GM12878 (cell line): Measurements from ENCODE around the gene METAP1D. TPM values are rescaled to one million over a fixed set of nuclear protein-coding genes. Genes with fewer than 3 reads are reported as not detected.

Experiments used
- ATAC-seq: fragments of 200-7000 bp; cut with Tn5 transposase; 3 replicates; pipeline ENCODE4 v1.9.1; 2020; ENCODE audit warnings: mild to moderate bottlenecking, moderate library complexity
- BruUV-seq: library from RNA; stranded (reverse); fragments of 400-500 nt; replicated peaks from 2 replicates; lab custom pipeline; 2021; lab: Mats Ljungman, UMichigan
- CTCF ChIA-PET: fragments of 300-600 bp; sonication (Branson Sonifier 250); formaldehyde crosslinking; extraction: SDS; loops from one replicate; lab custom pipeline; 2021; ENCODE audit warnings: inconsistent platforms; lab: Yijun Ruan, JAX
- POLR2A ChIA-PET: fragments of 350-600 bp; formaldehyde crosslinking; extraction: SDS; loops from one replicate; lab custom pipeline; 2021; ENCODE audit warnings: inconsistent platforms; lab: Charles Lee
- RAD21 ChIA-PET: fragments of 300-600 bp; sonication (Branson Sonifier 250); formaldehyde crosslinking; loops from one replicate; lab custom pipeline; 2023; ENCODE audit warnings: antibody characterized with exemption; ENCODE audit not compliant: unreplicated experiment; lab: Charles Lee
- SMC1A ChIA-PET: fragments of 300-600 bp; sonication (Branson Sonifier 250); formaldehyde crosslinking; loops from one replicate; lab custom pipeline; 2023; ENCODE audit not compliant: unreplicated experiment, uncharacterized antibody; lab: Charles Lee
- DNase-seq: peaks from one replicate; pipeline ENCODE4 v3.0.0-alpha.2; 2011; ENCODE audit warnings: low read depth, low spot score
- FAIRE-seq: peaks from 3 replicates; lab custom pipeline; 2011; peaks lifted over from hg19 to GRCh38; lab: Jason Lieb, UNC
- H2AFZ ChIP-seq: 2 replicates; pipeline ENCODE4 v1.6.0; 2011; ENCODE audit warnings: low read depth, low read length, control low read depth; ENCODE audit not compliant: control insufficient read depth
- H3K27ac ChIP-seq: 2 replicates; pipeline ENCODE4 v1.5.1; 2011; ENCODE audit warnings: control low read depth; ENCODE audit not compliant: control insufficient read depth, insufficient read depth
- H3K27me3 ChIP-seq, 2 experiments: replicated peaks in 1 of 2; 2 replicates each; pipeline versions ENCODE4 v1.6.0 to v1.6.1; 2011; ENCODE audit warnings: low read length in 1 of 2; ENCODE audit not compliant: control insufficient read depth in 2 of 2, insufficient read depth in 2 of 2
- H3K36me3 ChIP-seq, 2 experiments: 2 replicates each; pipeline ENCODE4 v1.5.1; 2011; ENCODE audit warnings: low read length in 1 of 2; ENCODE audit not compliant: control insufficient read depth in 2 of 2, insufficient read depth in 2 of 2
- H3K4me1 ChIP-seq: 2 replicates; pipeline ENCODE4 v1.6.1; 2011; ENCODE audit warnings: mild to moderate bottlenecking, low read length, moderate library complexity, mixed read lengths; ENCODE audit not compliant: control insufficient read depth, insufficient read depth
- H3K4me2 ChIP-seq: 2 replicates; pipeline ENCODE4 v1.6.0; 2011; ENCODE audit warnings: control low read depth; ENCODE audit not compliant: control insufficient read depth, insufficient read depth
- H3K4me3 ChIP-seq: fragments of 200-600 bp; sonication (generic); 2 replicates; pipeline ENCODE4 v1.5.1; 2016
- H3K79me2 ChIP-seq: 2 replicates; pipeline ENCODE4 v1.6.0; 2011; ENCODE audit warnings: low read length; ENCODE audit not compliant: control insufficient read depth, insufficient read depth
- H3K9ac ChIP-seq: 2 replicates; pipeline ENCODE4 v1.8.0; 2011; ENCODE audit warnings: low read length, control low read depth, mixed read lengths; ENCODE audit not compliant: control insufficient read depth, insufficient read depth
- H3K9me3 ChIP-seq: replicated peaks from 3 replicates; pipeline ENCODE4 v1.5.1; 2011; ENCODE audit warnings: mild to moderate bottlenecking, low read length; ENCODE audit not compliant: control insufficient read depth, insufficient read depth
- H4K20me1 ChIP-seq: 2 replicates; pipeline ENCODE4 v1.6.0; 2011; ENCODE audit not compliant: control insufficient read depth, insufficient read depth
- EGR1 ChIP-seq, 2 experiments: IDR thresholded peaks; 1 replicate in 1 of 2; 2 replicates in 1 of 2; pipeline ENCODE4 v1.6.1; 2011 to 2012; ENCODE audit warnings: low read depth in 2 of 2, low read length in 2 of 2, borderline replicate concordance in 1 of 2, mild to moderate bottlenecking in 1 of 2, moderate library complexity in 1 of 2
- GATAD2B ChIP-seq: fragments of 450-650 bp; conservative IDR thresholded peaks from 2 replicates; pipeline ENCODE4 v1.6.1; 2017; ENCODE audit warnings: low read depth, mild to moderate bottlenecking, moderate library complexity
- HCFC1 ChIP-seq: fragments of 150-350 bp; IDR thresholded peaks from 2 replicates; pipeline ENCODE4 v1.6.1; 2014; ENCODE audit warnings: low read length
- KDM1A ChIP-seq: fragments of 200-600 bp; sonication (generic); IDR thresholded peaks from 2 replicates; pipeline ENCODE4 v1.6.1; 2016; ENCODE audit warnings: borderline replicate concordance
- MEF2A ChIP-seq: IDR thresholded peaks from 2 replicates; pipeline ENCODE4 v1.6.1; 2011; ENCODE audit warnings: low read depth, mild to moderate bottlenecking, low read length, moderate library complexity; ENCODE audit not compliant: insufficient read depth
- MTA3 ChIP-seq: IDR thresholded peaks from 2 replicates; pipeline ENCODE4 v1.6.1; 2012; ENCODE audit warnings: low read length, inconsistent platforms, borderline replicate concordance
- NFIC ChIP-seq: IDR thresholded peaks from 2 replicates; pipeline ENCODE4 v1.6.1; 2012; ENCODE audit warnings: low read depth, mild to moderate bottlenecking, inconsistent platforms, low read length, moderate library complexity
- POU2F2 ChIP-seq: IDR thresholded peaks from 3 replicates; pipeline ENCODE4 v1.6.1; 2011; ENCODE audit warnings: low read depth, mild to moderate bottlenecking, low read length, borderline replicate concordance
- RAD21 ChIP-seq: IDR thresholded peaks from 2 replicates; pipeline ENCODE4 v1.6.1; 2011; ENCODE audit warnings: mild to moderate bottlenecking, low read depth, low read length, moderate library complexity; ENCODE audit not compliant: insufficient read depth
- RUNX3 ChIP-seq: IDR thresholded peaks from 2 replicates; pipeline ENCODE4 v1.6.1; 2012; ENCODE audit warnings: low read length, inconsistent platforms
- SMARCA5 ChIP-seq: fragments of 450-650 bp; IDR thresholded peaks from 2 replicates; pipeline ENCODE4 v1.6.1; 2017; ENCODE audit warnings: mild to moderate bottlenecking
- SMC3 ChIP-seq: IDR thresholded peaks from 2 replicates; pipeline ENCODE4 v1.6.1; 2011; ENCODE audit warnings: low read length, improper control_type of control experiment, borderline replicate concordance
- TAF1 ChIP-seq: IDR thresholded peaks from 2 replicates; pipeline ENCODE4 v1.6.1; 2011; ENCODE audit warnings: mild to moderate bottlenecking, low read depth, low read length, borderline replicate concordance
- WGBS: methylation state at CpG from one replicate; pipeline ENCODE4 v1.1.6; 2016; ENCODE audit warnings: low lambda C conversion rate; ENCODE audit not compliant: insufficient replicate concordance, insufficient coverage; ENCODE audit errors: missing lambda C conversion rate; 5-methylcytosine and 5-hydroxymethylcytosine counted together
- in situ Hi-C: fragments of 300-500 bp; cut with MboI; formaldehyde crosslinking; loops from 9 replicates; pipeline ENCODE4 v1.14.3; 2018; ENCODE audit warnings: mixed read lengths
- intact Hi-C: fragments of 100-400 bp; cut with micrococcal nuclease; formaldehyde crosslinking; loops from one replicate; pipeline ENCODE4 v1.14.2; 2022; ENCODE audit not compliant: unreplicated experiment
- polyA plus RNA-seq, 11 experiments: library from polyadenylated mRNA; depleted of rRNA in 4 of 11; unstranded in 6 of 11; stranded (reverse) in 5 of 11; fragments of >200 nt; fragmentation: Nextera tagmentation in 4 of 11; fragmentation: Illumina TruSeq in 1 of 11; extraction: Ambion mirVana in 4 of 11; extraction: Trizol in 1 of 11; gene quantifications; 1 replicate in 1 of 11; 2 replicates in 10 of 11; pipeline versions ENCODE4 v1.2.1 to v1.2.3, GENCODE V29; 2011 to 2016; ENCODE audit warnings: inconsistent platforms in 2 of 11, missing spikeins in 2 of 11, low read depth in 1 of 11
- total RNA-seq, 4 experiments: library from RNA; depleted of rRNA in 3 of 4; stranded (reverse); fragments of >200 nt in 3 of 4; fragmentation: Illumina TruSeq in 1 of 4; extraction: Trizol in 1 of 4; gene quantifications; 2 replicates each; pipeline versions ENCODE4 v1.2.1 to v1.2.3, GENCODE V29; 2013 to 2021
- TF ChIP-seq, protein P1 (sequence below): fragments of 450-650 bp; conservative IDR thresholded peaks from 2 replicates; pipeline ENCODE4 v1.6.1; 2017; ENCODE audit warnings: mild to moderate bottlenecking, moderate library complexity
- TF ChIP-seq, protein P2 (sequence below), 3 experiments: IDR thresholded peaks in 2 of 3; conservative IDR thresholded peaks in 1 of 3; 2 replicates each; pipeline ENCODE4 v1.5.1; 2011; ENCODE audit warnings: low read depth in 3 of 3, low read length in 3 of 3, mild to moderate bottlenecking in 3 of 3, control low read depth in 2 of 3, moderate library complexity in 2 of 3, inconsistent platforms in 1 of 3, mixed read lengths in 1 of 3; ENCODE audit not compliant: control insufficient read depth in 2 of 3, insufficient read depth in 1 of 3; ENCODE audit errors: extremely low read depth in 1 of 3

The METAP1D gene
- total and polyA plus RNA-seq, 10 of the 15 experiments (the other 5 are each of a cell fraction or from before 2014, with no cell fraction given) = 4.5 to 12.1 (median 7.8) TPM

DNA sequence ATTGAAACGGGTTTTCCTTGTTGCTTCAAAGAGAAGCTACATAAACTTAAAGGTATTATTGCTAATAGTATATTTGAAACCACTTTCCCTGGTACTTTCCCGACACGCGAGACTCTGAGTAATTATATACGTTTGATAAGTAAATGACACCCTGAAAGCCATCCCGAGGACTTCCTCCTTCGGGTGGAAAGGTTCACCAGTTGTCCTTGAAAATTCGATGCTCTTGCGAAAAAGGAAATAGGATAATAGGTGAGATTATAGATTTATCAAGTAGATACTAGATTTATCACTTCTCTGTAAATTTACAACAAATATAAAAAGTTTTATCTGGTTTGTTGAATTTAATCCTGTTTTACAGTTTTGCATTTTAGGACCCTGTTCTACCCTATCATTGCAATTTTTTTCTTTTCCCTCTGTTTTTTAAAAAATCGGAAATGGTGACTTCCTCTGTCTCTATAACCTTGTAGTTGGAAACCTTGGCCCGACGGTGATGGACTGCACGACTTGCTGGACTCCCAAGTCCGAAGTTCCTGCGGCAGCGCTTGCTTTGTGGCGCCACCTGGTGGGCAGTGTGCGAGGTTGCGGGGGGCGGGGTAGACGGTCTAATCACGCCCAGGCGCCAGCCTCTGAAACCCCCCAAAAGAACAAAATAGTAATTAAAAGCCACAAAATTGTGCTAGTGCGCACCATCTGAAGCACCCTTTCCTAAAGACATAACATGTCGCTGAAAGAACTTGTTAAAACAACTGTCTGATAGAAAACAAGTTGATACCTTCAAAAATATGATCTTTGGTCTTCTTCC, 103.9 kb downstream of the METAP1D start:
- peak; percentile 62 for FAIRE-seq
- ChIA-PET SMC1A (interaction anchor here (0.7 to 7.0 kb wide), 14 partner anchors 9 to 1173 kb away, joined by 3 to 111 read pairs (median 4); no protein-coding TSS in a partner anchor), POLR2A (interaction anchor here (0.8 to 1.0 kb wide), 2 partner anchors 400 kb away, joined by 4 to 5 read pairs; no protein-coding TSS in a partner anchor), CTCF (interaction anchor here (0.7 to 9.9 kb wide), 33 partner anchors 11 to 530 kb away, joined by 3 to 212 read pairs (median 3); partner anchors contain the start of genes HAT1 and METAP1D), RAD21 (interaction anchor here (0.6 to 3.1 kb wide), 14 partner anchors 24 to 1174 kb away, joined by 3 to 18 read pairs (median 3); partner anchors contain the start of genes HAT1 and SLC25A12)
- Histone ChIP-seq H3K79me2 (no peaks in the 10 kb centered on the region), H3K36me3 (no peaks in the 10 kb centered on the region), H3K27me3 (peaks cover 24 to 34% of the 10 kb centered on the region in 2 experiments), H3K9ac (no peak overlapping the region), H3K9me3 (no peaks in the 10 kb centered on the region), H3K27ac (no peak overlapping the region), H2AFZ (peak overlapping the region; percentile 76), H4K20me1 (no peaks in the 10 kb centered on the region), H3K4me2 (peak overlapping the region; percentile 88), H3K4me1 (peaks cover 23% of the 10 kb centered on the region), H3K4me3 (no peak overlapping the region)
- WGBS = 2% methylated on average over 25 of the region's 25 CpGs
- peak; percentile 39 for DNase-seq
- intact Hi-C loops = loop anchor here (1.0 to 10.0 kb wide), 6 partner anchors 106 to 529 kb away; partner anchors contain the start of gene METAP1D
- no TSS peak for BruUV-seq
- peak; percentile 73 for ATAC-seq
- in situ Hi-C loops = loop anchor here (10.0 to 25.0 kb wide), 3 partner anchors 291 to 1129 kb away; no protein-coding TSS in a partner anchor
- TF ChIP-seq KDM1A (no peak), NFIC (no peak), POU2F2 (0 out of 3 replicates have a peak, but pooled peaks have one; percentile 16), MTA3 (no peak), SMC3 (peak; percentile 97), TAF1 (no peak), HCFC1 (no peak), MEF2A (no peak), EGR1 (IDR thresholded peaks at IDR 0.05; ENCODE audit: borderline replicate concordance in 1 of 2, low read depth in 2 of 2, low read length in 2 of 2) (peak in 1 of 2 experiments; percentile 21; a peak in 1 of 3 replicates), SMARCA5 (peak; percentile 47; the same call in 1 of the 2 replicates), GATAD2B (no peak), RUNX3 (peak; percentile 15; the same call in 1 of the 2 replicates), RAD21 (peak; percentile 94)
- TF ChIP-seq, protein P1, sequence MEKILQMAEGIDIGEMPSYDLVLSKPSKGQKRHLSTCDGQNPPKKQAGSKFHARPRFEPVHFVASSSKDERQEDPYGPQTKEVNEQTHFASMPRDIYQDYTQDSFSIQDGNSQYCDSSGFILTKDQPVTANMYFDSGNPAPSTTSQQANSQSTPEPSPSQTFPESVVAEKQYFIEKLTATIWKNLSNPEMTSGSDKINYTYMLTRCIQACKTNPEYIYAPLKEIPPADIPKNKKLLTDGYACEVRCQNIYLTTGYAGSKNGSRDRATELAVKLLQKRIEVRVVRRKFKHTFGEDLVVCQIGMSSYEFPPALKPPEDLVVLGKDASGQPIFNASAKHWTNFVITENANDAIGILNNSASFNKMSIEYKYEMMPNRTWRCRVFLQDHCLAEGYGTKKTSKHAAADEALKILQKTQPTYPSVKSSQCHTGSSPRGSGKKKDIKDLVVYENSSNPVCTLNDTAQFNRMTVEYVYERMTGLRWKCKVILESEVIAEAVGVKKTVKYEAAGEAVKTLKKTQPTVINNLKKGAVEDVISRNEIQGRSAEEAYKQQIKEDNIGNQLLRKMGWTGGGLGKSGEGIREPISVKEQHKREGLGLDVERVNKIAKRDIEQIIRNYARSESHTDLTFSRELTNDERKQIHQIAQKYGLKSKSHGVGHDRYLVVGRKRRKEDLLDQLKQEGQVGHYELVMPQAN = no peak
- TF ChIP-seq, protein P2, sequence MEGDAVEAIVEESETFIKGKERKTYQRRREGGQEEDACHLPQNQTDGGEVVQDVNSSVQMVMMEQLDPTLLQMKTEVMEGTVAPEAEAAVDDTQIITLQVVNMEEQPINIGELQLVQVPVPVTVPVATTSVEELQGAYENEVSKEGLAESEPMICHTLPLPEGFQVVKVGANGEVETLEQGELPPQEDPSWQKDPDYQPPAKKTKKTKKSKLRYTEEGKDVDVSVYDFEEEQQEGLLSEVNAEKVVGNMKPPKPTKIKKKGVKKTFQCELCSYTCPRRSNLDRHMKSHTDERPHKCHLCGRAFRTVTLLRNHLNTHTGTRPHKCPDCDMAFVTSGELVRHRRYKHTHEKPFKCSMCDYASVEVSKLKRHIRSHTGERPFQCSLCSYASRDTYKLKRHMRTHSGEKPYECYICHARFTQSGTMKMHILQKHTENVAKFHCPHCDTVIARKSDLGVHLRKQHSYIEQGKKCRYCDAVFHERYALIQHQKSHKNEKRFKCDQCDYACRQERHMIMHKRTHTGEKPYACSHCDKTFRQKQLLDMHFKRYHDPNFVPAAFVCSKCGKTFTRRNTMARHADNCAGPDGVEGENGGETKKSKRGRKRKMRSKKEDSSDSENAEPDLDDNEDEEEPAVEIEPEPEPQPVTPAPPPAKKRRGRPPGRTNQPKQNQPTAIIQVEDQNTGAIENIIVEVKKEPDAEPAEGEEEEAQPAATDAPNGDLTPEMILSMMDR (IDR thresholded peaks at IDR 0.05 in 2 of 3, conservative IDR thresholded peaks at IDR 0.05 in 1 of 3; ENCODE audit: control insufficient read depth in 2 of 3, extremely low read depth in 1 of 3, insufficient read depth in 1 of 3, low read depth in 3 of 3, low read length in 3 of 3) = peak; percentile 79 to 93 (median 91)
